OCI-M2 (cell line): ENCODE results near the gene GRIP2.

Source experiments
- DNase-seq: peaks from one replicate; lab custom pipeline; 2025; ENCODE audit not compliant: unreplicated experiment; lab: John Stamatoyannopoulos, UW

GRIP2 gene

DNA sequence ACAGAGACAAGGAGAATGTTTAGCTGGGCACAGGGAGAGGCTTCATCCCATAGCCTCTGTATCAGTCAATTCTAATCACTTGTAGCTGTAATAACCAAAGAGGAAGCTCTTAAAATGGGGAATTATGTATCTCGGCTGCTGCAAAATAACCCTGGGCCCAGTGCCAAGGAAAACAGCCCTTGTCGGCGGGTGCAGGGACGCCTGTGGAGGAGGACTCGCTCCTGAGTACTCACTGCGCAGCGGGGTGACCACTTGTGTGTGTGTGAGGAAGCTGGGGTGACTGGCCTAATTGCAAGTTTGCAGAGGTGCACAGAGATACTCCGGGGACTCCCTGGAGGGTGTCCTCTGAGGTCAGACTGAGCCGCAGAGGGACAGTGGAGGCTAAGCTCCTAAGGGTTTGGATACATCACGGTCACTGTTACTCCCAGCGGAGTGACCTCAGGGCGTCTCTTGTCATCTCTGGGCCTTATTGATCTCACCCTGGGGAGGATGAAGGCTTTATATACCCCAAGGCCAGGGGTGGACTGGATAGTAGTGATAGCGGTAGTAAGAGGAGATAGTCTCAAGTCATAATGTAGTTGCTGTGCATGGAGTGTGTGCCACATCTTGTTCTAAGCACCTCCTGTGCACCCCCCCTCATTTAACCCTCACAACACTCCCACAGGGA lies 100.5 kb downstream of the GRIP2 start:
- DNase-seq: no peak
